Sciatic nerve (tissue), 2 donors: Measurements from ENCODE around the gene NMRK2. TPM values are rescaled to one million over a fixed set of nuclear protein-coding genes. Genes with fewer than 3 reads are reported as not detected.
"Not testable (repeated sequence)": the region's sequence is repeated elsewhere in the genome, so short reads cannot be mapped to it uniquely, and the experiment has no call there.

Source experiments
- ATAC-seq: fragments of 200-7000 bp; cut with Tn5 transposase; one replicate; pipeline ENCODE4 v1.9.1; 2020; ENCODE audit warnings: mild to moderate bottlenecking, moderate library complexity
- DNase-seq: peaks from one replicate; pipeline ENCODE4 v3.0.0-alpha.2; 2020; ENCODE audit warnings: low spot score
- intact Hi-C: fragments of 100-400 bp; cut with DNase I; formaldehyde crosslinking; loops from one replicate; pipeline ENCODE4 v1.14.2; 2022
- total RNA-seq: library from RNA; stranded (reverse); fragmentation: NEBNext Ultra II Directional; extraction: Animal tissue kit (Norgen Biotek cat#: 25700); gene quantifications from one replicate; pipeline ENCODE4 v1.2.1, GENCODE V29; 2021
- donor health status: DM: no; HTN: no; CAD: no.
- donor health status: DM: no; HTN: no; CAD: no.

NMRK2 gene
- total RNA-seq, result not detected

GRCh38 chr19:3932931-3933810 is at the start of gene NMRK2:
Gene NMRK2 (plus strand): TSS chr19:3933069. CDS start chr19:3933672, 603 bp downstream.
- no peak for DNase-seq
- intact Hi-C loops, result no loop called here
- no peak for ATAC-seq

- no peak for ATAC-seq
- intact Hi-C loops, result no loop called here
- DNase-seq, result no peak
These were observed 42.3 kb upstream of the NMRK2 start for GRCh38 chr19:3890591-3890990.

- DNase-seq (no peak), ATAC-seq (no peak)
- intact Hi-C loops, result no loop called here
These were observed 39.2 kb upstream of the NMRK2 start for GRCh38 chr19:3893509-3894179.

GRCh38 chr19:3894959-3895358 is 37.9 kb upstream of the NMRK2 start:
- intact Hi-C loops, DNase-seq, ATAC-seq: not testable (repeated sequence)

GRCh38 chr19:3895788-3896187 is 37.1 kb upstream of the NMRK2 start:
- intact Hi-C loops, result no loop called here
- ATAC-seq, result no peak
- no peak for DNase-seq

GRCh38 chr19:3897936-3898335 is 34.9 kb upstream of the NMRK2 start:
- intact Hi-C loops, result no loop called here
- DNase-seq (no peak), ATAC-seq (no peak)

GRCh38 chr19:3898426-3898825 is 34.4 kb upstream of the NMRK2 start:
- ATAC-seq, result no peak

GRCh38 chr19:3899531-3900294 is 33.2 kb upstream of the NMRK2 start:
- DNase-seq, result no peak
- intact Hi-C loops, result no loop called here
- ATAC-seq, result peak; percentile 82

More at GRCh38 chr19:3898426-3898825, 34.4 kb upstream of the NMRK2 start:
- intact Hi-C loops, result no loop called here
- no peak for DNase-seq

- DNase-seq (no peak), ATAC-seq (no peak)
- intact Hi-C loops, result no loop called here
These were observed 30.4 kb upstream of the NMRK2 start for GRCh38 chr19:3902317-3902973.

- no peak for DNase-seq
- ATAC-seq, result no peak
- intact Hi-C loops, result no loop called here
These were observed 28.6 kb upstream of the NMRK2 start for GRCh38 chr19:3904233-3904632.

GRCh38 chr19:3907626-3908265 is 25.1 kb upstream of the NMRK2 start:
- no peak for DNase-seq
- ATAC-seq, result no peak
- intact Hi-C loops, result no loop called here

GRCh38 chr19:3908266-3909054 is 24.4 kb upstream of the NMRK2 start:
- DNase-seq, result no peak
- no peak for ATAC-seq
- intact Hi-C loops, result no loop called here

GRCh38 chr19:3910105-3910504 is 22.8 kb upstream of the NMRK2 start:
- no peak for ATAC-seq
- intact Hi-C loops, result no loop called here

GRCh38 chr19:3914199-3914598 is 18.7 kb upstream of the NMRK2 start:
- no peak for ATAC-seq
- intact Hi-C loops, result no loop called here
- no peak for DNase-seq

More at GRCh38 chr19:3910105-3910504, 22.8 kb upstream of the NMRK2 start:
- DNase-seq, result no peak

- intact Hi-C loops, result no loop called here
- DNase-seq (no peak), ATAC-seq (no peak)
These were observed 16.8 kb upstream of the NMRK2 start for GRCh38 chr19:3916033-3916432.

- ATAC-seq (no peak), DNase-seq (no peak)
- intact Hi-C loops, result no loop called here
These were observed 13.1 kb upstream of the NMRK2 start for GRCh38 chr19:3919793-3920192.

GRCh38 chr19:3923096-3923758 is 9.6 kb upstream of the NMRK2 start:
- DNase-seq, result no peak
- intact Hi-C loops, result no loop called here
- ATAC-seq, result no peak
